SK-N-SH (cell line): ENCODE results near the gene FHOD3. TPM values are rescaled to one million over a fixed set of nuclear protein-coding genes. Genes with fewer than 3 reads are reported as not detected.

Source experiments
- CTCF ChIA-PET: fragments of 300-600, 350-600 bp; formaldehyde crosslinking; extraction: SDS; loops from one replicate; lab custom pipeline; 2021; lab: Yijun Ruan, JAX
- POLR2A ChIA-PET: fragments of 350-600 bp; sonication (Branson Sonifier 250); formaldehyde crosslinking; extraction: SDS; loops from one replicate; lab custom pipeline; 2020; ENCODE audit warnings: antibody characterized with exemption, inconsistent platforms; lab: Yijun Ruan, JAX
- DNase-seq: peaks from one replicate; pipeline ENCODE4 v3.0.0; 2012
- H2AFZ ChIP-seq: fragments of 200-600 bp; sonication (generic); 2 replicates; pipeline ENCODE4 v1.8.1; 2016; ENCODE audit warnings: antibody characterized with exemption, mild to moderate bottlenecking, low read depth
- H3F3A ChIP-seq: fragments of 200-600 bp; sonication (generic); replicated peaks from 2 replicates; pipeline ENCODE3; 2016; ENCODE audit warnings: antibody characterized with exemption, mild to moderate bottlenecking; ENCODE audit not compliant: insufficient read depth
- H3K27ac ChIP-seq, 2 experiments: fragments of 200-500 bp in 1 of 2; fragments of 200-600 bp in 1 of 2; sonication (Bioruptor generic) in 1 of 2; sonication (generic), shearing (Covaris generic) in 1 of 2; 2 replicates each; pipeline versions ENCODE4 v1.5.1 to v1.6.1; 2014 to 2016; ENCODE audit warnings: low read depth in 2 of 2, inconsistent platforms in 1 of 2, low read length in 1 of 2, mild to moderate bottlenecking in 1 of 2, mixed read lengths in 1 of 2
- H3K27me3 ChIP-seq: fragments of 200-600 bp; sonication (generic), shearing (Covaris generic); 2 replicates; pipeline ENCODE4 v1.6.1; 2016; ENCODE audit warnings: mixed run types; ENCODE audit not compliant: insufficient read depth
- H3K36me3 ChIP-seq, 2 experiments: fragments of 200-500 bp in 1 of 2; fragments of 200-600 bp in 1 of 2; sonication (Bioruptor generic) in 1 of 2; sonication (generic) in 1 of 2; replicated peaks in 1 of 2; 2 replicates each; pipeline versions ENCODE3 to v1.5.1; 2014 to 2016; ENCODE audit warnings: low read length in 1 of 2, mild to moderate bottlenecking in 1 of 2; ENCODE audit not compliant: insufficient read depth in 2 of 2, control insufficient read depth in 1 of 2
- H3K4me1 ChIP-seq, 2 experiments: fragments of 200-500 bp in 1 of 2; fragments of 200-600 bp in 1 of 2; sonication (Bioruptor generic) in 1 of 2; sonication (generic), shearing (Covaris generic) in 1 of 2; 2 replicates each; pipeline versions ENCODE4 v1.5.1 to v1.6.1; 2014 to 2016; ENCODE audit warnings: low read depth in 1 of 2, low read length in 1 of 2, mixed run types in 1 of 2; ENCODE audit not compliant: insufficient read depth in 2 of 2, control insufficient read depth in 1 of 2
- H3K4me2 ChIP-seq: fragments of 200-600 bp; sonication (generic), shearing (Covaris generic); 2 replicates; pipeline ENCODE4 v1.6.1; 2017; ENCODE audit warnings: mixed run types
- H3K4me3 ChIP-seq, 2 experiments: fragments of 200-500 bp in 1 of 2; fragments of 200-600 bp in 1 of 2; sonication (Bioruptor generic) in 1 of 2; sonication (generic), shearing (Covaris generic) in 1 of 2; 2 replicates each; pipeline versions ENCODE4 v1.5.1 to v1.8.1; 2014 to 2016; ENCODE audit warnings: low read depth in 2 of 2, inconsistent platforms in 1 of 2, low read length in 1 of 2, mild to moderate bottlenecking in 1 of 2, mixed read lengths in 1 of 2, moderate library complexity in 1 of 2
- H3K79me2 ChIP-seq: fragments of 200-600 bp; sonication (generic); 2 replicates; pipeline ENCODE4 v1.8.1; 2017; ENCODE audit warnings: mild to moderate bottlenecking; ENCODE audit not compliant: insufficient read depth
- H3K9ac ChIP-seq: fragments of 200-600 bp; sonication (generic); 2 replicates; pipeline ENCODE4 v1.6.1; 2017; ENCODE audit warnings: mixed run types
- H3K9me2 ChIP-seq: fragments of 200-600 bp; sonication (generic); 2 replicates; pipeline ENCODE4 v1.6.1; 2017; ENCODE audit warnings: mixed run types
- H3K9me3 ChIP-seq: fragments of 200-600 bp; sonication (generic); 2 replicates; pipeline ENCODE4 v1.6.1; 2017; ENCODE audit warnings: mixed run types, mild to moderate bottlenecking, moderate library complexity
- H4K20me1 ChIP-seq: fragments of 200-600 bp; sonication (generic); 2 replicates; pipeline ENCODE4 v1.6.1; 2017; ENCODE audit warnings: mild to moderate bottlenecking, mixed run types; ENCODE audit not compliant: insufficient read depth
- CHD2 ChIP-seq: fragments of 150-350 bp; IDR thresholded peaks from 2 replicates; pipeline ENCODE4 v1.6.1; 2018; ENCODE audit warnings: low read length; ENCODE audit not compliant: partially characterized antibody
- EP300 ChIP-seq, 2 experiments: IDR thresholded peaks; 2 replicates each; pipeline versions ENCODE4 v1.4.0 to v1.6.1; 2012; ENCODE audit warnings: borderline replicate concordance in 1 of 2, low read depth in 1 of 2, low read length in 1 of 2
- FOXJ3 ChIP-seq: sonication (generic); formaldehyde crosslinking; IDR thresholded peaks from 2 replicates; pipeline ENCODE4 v1.5.1; 2020; ENCODE audit warnings: mild to moderate bottlenecking, missing genetic modification reagents
- FOXM1 ChIP-seq: IDR thresholded peaks from 2 replicates; pipeline ENCODE4 v1.4.0; 2012; ENCODE audit warnings: low read depth, mild to moderate bottlenecking
- GABPA ChIP-seq: IDR thresholded peaks from 2 replicates; pipeline ENCODE4 v1.4.0; 2012; ENCODE audit warnings: low read depth, mild to moderate bottlenecking
- MEF2A ChIP-seq: IDR thresholded peaks from 2 replicates; pipeline ENCODE4 v1.4.0; 2012; ENCODE audit warnings: low read depth, borderline replicate concordance
- MXI1 ChIP-seq: IDR thresholded peaks from 2 replicates; pipeline ENCODE4 v1.6.1; 2012; ENCODE audit warnings: mild to moderate bottlenecking, low read depth, low read length, improper control_type of control experiment
- NFIC ChIP-seq: IDR thresholded peaks from 2 replicates; pipeline ENCODE4 v1.4.0; 2012; ENCODE audit warnings: borderline replicate concordance
- NRF1 ChIP-seq: IDR thresholded peaks from 2 replicates; pipeline ENCODE4 v1.6.1; 2012; ENCODE audit warnings: low read depth, mild to moderate bottlenecking, low read length
- RAD21 ChIP-seq: IDR thresholded peaks from 2 replicates; pipeline ENCODE4 v1.6.1; 2012; ENCODE audit warnings: mild to moderate bottlenecking, low read length
- SIN3A ChIP-seq: IDR thresholded peaks from 2 replicates; pipeline ENCODE4 v1.6.1; 2012; ENCODE audit warnings: low read depth, mild to moderate bottlenecking, low read length, moderate library complexity, borderline replicate concordance
- TAF1 ChIP-seq: IDR thresholded peaks from 2 replicates; pipeline ENCODE4 v1.6.1; 2012; ENCODE audit warnings: low read depth, mild to moderate bottlenecking, low read length, moderate library complexity, borderline replicate concordance
- TCF12 ChIP-seq: IDR thresholded peaks from 2 replicates; pipeline ENCODE4 v1.4.0; 2012
- TEAD4 ChIP-seq: IDR thresholded peaks from 2 replicates; pipeline ENCODE4 v1.4.0; 2012; ENCODE audit warnings: mild to moderate bottlenecking, borderline replicate concordance; ENCODE audit not compliant: insufficient read depth
- WGBS: methylation state at CpG from one replicate; pipeline ENCODE4 v1.1.6; 2017; ENCODE audit warnings: low lambda C conversion rate; 5-methylcytosine and 5-hydroxymethylcytosine counted together
- polyA plus RNA-seq, 3 experiments: library from polyadenylated mRNA; depleted of rRNA; stranded (reverse); fragments of >200 nt; gene quantifications; 2 replicates each; pipeline ENCODE4 v1.2.3, GENCODE V29; 2012
- TF ChIP-seq, protein P1 (sequence below): IDR thresholded peaks from 2 replicates; pipeline ENCODE4 v1.6.1; 2012; ENCODE audit warnings: mild to moderate bottlenecking, low read depth, low read length, moderate library complexity
- TF ChIP-seq, protein P2 (sequence below): fragments of 150-350 bp; IDR thresholded peaks from 2 replicates; pipeline ENCODE4 v1.6.1; 2017; ENCODE audit warnings: antibody characterized with exemption, low read length, low read depth, borderline replicate concordance
- TF ChIP-seq, protein P3 (sequence below): fragments of 200-600 bp; sonication (generic); IDR thresholded peaks from 2 replicates; pipeline ENCODE4 v1.6.1; 2017; ENCODE audit warnings: antibody characterized with exemption, mild to moderate bottlenecking, moderate library complexity
- TF ChIP-seq, protein P4 (sequence below): fragments of 150-350 bp; IDR thresholded peaks from 2 replicates; pipeline ENCODE4 v1.6.1; 2016; ENCODE audit warnings: mild to moderate bottlenecking, low read depth, low read length

Gene FHOD3
- polyA plus RNA-seq, 1 of the 3 experiments (the other 2 are of a cell fraction) = 10.9 TPM

DNA sequence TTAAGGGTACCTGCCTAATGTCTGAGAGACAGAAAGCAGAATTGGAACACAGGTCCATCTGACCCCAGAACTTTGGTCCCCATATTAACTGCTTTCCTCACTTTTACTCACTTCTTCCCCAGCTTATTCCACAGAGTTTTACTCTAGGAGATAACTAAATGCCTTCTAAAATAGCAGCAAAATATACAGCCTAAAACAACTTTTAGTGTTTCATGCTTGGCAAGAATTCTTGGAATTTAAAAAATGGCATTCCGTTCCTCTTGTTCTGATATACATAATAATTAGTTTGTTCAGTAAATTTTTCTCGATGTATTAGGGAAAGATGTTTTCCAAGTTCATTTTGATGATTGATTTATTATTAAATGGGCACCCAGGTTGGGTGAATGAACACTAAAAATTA lies 151.9 kb downstream of the FHOD3 start:
- no peak overlapping the region for H2AFZ ChIP-seq
- ChIA-PET POLR2A (no interaction called here), CTCF (no interaction called here)
- no peaks in the 10 kb centered on the region for H3K9me2 ChIP-seq
- H3K36me3 ChIP-seq = no peaks in the 10 kb centered on the region
- WGBS = 62% methylated on average over 2 of the region's 2 CpGs
- H3K4me3 ChIP-seq = no peak overlapping the region
- no peaks in the 10 kb centered on the region for H3K9me3 ChIP-seq
- H4K20me1 ChIP-seq = no peaks in the 10 kb centered on the region
- no peak for DNase-seq
- TF ChIP-seq, protein P1, sequence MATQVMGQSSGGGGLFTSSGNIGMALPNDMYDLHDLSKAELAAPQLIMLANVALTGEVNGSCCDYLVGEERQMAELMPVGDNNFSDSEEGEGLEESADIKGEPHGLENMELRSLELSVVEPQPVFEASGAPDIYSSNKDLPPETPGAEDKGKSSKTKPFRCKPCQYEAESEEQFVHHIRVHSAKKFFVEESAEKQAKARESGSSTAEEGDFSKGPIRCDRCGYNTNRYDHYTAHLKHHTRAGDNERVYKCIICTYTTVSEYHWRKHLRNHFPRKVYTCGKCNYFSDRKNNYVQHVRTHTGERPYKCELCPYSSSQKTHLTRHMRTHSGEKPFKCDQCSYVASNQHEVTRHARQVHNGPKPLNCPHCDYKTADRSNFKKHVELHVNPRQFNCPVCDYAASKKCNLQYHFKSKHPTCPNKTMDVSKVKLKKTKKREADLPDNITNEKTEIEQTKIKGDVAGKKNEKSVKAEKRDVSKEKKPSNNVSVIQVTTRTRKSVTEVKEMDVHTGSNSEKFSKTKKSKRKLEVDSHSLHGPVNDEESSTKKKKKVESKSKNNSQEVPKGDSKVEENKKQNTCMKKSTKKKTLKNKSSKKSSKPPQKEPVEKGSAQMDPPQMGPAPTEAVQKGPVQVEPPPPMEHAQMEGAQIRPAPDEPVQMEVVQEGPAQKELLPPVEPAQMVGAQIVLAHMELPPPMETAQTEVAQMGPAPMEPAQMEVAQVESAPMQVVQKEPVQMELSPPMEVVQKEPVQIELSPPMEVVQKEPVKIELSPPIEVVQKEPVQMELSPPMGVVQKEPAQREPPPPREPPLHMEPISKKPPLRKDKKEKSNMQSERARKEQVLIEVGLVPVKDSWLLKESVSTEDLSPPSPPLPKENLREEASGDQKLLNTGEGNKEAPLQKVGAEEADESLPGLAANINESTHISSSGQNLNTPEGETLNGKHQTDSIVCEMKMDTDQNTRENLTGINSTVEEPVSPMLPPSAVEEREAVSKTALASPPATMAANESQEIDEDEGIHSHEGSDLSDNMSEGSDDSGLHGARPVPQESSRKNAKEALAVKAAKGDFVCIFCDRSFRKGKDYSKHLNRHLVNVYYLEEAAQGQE = no peak
- TF ChIP-seq TEAD4 (no peak), NRF1 (no peak), TAF1 (no peak), GABPA (no peak), TCF12 (no peak), RAD21 (no peak), EP300 (IDR thresholded peaks at IDR 0.05; ENCODE audit: borderline replicate concordance in 1 of 2, low read depth in 1 of 2, low read length in 1 of 2) (no peak), CHD2 (no peak), NFIC (no peak), FOXM1 (no peak), FOXJ3 (CRISPR knock-in tag) (no peak), SIN3A (no peak), MEF2A (no peak), MXI1 (no peak)
- TF ChIP-seq, protein P2, sequence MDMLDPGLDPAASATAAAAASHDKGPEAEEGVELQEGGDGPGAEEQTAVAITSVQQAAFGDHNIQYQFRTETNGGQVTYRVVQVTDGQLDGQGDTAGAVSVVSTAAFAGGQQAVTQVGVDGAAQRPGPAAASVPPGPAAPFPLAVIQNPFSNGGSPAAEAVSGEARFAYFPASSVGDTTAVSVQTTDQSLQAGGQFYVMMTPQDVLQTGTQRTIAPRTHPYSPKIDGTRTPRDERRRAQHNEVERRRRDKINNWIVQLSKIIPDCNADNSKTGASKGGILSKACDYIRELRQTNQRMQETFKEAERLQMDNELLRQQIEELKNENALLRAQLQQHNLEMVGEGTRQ = no peak
- TF ChIP-seq, protein P3, sequence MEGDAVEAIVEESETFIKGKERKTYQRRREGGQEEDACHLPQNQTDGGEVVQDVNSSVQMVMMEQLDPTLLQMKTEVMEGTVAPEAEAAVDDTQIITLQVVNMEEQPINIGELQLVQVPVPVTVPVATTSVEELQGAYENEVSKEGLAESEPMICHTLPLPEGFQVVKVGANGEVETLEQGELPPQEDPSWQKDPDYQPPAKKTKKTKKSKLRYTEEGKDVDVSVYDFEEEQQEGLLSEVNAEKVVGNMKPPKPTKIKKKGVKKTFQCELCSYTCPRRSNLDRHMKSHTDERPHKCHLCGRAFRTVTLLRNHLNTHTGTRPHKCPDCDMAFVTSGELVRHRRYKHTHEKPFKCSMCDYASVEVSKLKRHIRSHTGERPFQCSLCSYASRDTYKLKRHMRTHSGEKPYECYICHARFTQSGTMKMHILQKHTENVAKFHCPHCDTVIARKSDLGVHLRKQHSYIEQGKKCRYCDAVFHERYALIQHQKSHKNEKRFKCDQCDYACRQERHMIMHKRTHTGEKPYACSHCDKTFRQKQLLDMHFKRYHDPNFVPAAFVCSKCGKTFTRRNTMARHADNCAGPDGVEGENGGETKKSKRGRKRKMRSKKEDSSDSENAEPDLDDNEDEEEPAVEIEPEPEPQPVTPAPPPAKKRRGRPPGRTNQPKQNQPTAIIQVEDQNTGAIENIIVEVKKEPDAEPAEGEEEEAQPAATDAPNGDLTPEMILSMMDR = no peak
- TF ChIP-seq, protein P4, sequence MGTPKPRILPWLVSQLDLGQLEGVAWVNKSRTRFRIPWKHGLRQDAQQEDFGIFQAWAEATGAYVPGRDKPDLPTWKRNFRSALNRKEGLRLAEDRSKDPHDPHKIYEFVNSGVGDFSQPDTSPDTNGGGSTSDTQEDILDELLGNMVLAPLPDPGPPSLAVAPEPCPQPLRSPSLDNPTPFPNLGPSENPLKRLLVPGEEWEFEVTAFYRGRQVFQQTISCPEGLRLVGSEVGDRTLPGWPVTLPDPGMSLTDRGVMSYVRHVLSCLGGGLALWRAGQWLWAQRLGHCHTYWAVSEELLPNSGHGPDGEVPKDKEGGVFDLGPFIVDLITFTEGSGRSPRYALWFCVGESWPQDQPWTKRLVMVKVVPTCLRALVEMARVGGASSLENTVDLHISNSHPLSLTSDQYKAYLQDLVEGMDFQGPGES = no peak
- H3K27ac ChIP-seq = no peak overlapping the region; a peak in 1 of 4 replicates
- no peaks in the 10 kb centered on the region for H3K27me3 ChIP-seq
- H3F3A ChIP-seq = no peaks in the 10 kb centered on the region
- H3K9ac ChIP-seq = no peak overlapping the region
- peaks cover 0 to 24% of the 10 kb centered on the region in 2 experiments; a peak in 2 of 4 replicates for H3K4me1 ChIP-seq
- no peak overlapping the region for H3K4me2 ChIP-seq
- H3K79me2 ChIP-seq = no peaks in the 10 kb centered on the region
